A549 (cell line): ENCODE data around the gene PRKG1. TPM values are rescaled to one million over a fixed set of nuclear protein-coding genes. Genes with fewer than 3 reads are reported as not detected.
"Not testable (repeated sequence)": the region's sequence is repeated elsewhere in the genome, so short reads cannot be mapped to it uniquely, and the experiment has no call there.

Source experiments
- ATAC-seq, 2 experiments: fragments of 200-7000 bp in 1 of 2; fragments of >200 bp in 1 of 2; cut with Nextera tagmentation in 1 of 2; cut with Tn5 transposase in 1 of 2; 3 replicates each; pipeline versions ENCODE4 v1.8.0 to v1.9.1; 2018 to 2020; ENCODE audit warnings: mild to moderate bottlenecking in 1 of 2, moderate library complexity in 1 of 2
- CTCF ChIA-PET: fragments of 300-600 bp; sonication (Branson Sonifier 250); formaldehyde crosslinking; extraction: SDS; loops from one replicate; lab custom pipeline; 2021; ENCODE audit warnings: antibody characterized with exemption, inconsistent platforms; lab: Yijun Ruan, JAX
- POLR2A ChIA-PET: fragments of 350-600 bp; formaldehyde crosslinking; extraction: SDS; loops from one replicate; lab custom pipeline; 2021; ENCODE audit warnings: antibody characterized with exemption, inconsistent platforms; lab: Yijun Ruan, JAX
- DNase-seq, 2 experiments: peaks; one replicate each; pipeline versions ENCODE4 v3.0.0 to v3.0.0-alpha.2; 2011 to 2016; ENCODE audit warnings: low read depth in 1 of 2, low spot score in 1 of 2
- FAIRE-seq: peaks from 2 replicates; lab custom pipeline; 2011; peaks lifted over from hg19 to GRCh38; lab: Jason Lieb, UNC
- H3K27ac ChIP-seq, 2 experiments: fragments of >200 bp; sonication (Bioruptor Twin); formaldehyde crosslinking; 3 replicates each; pipeline ENCODE4 v1.5.1; 2016 to 2017
- H3K4me1 ChIP-seq: fragments of >200 bp; sonication (Bioruptor Twin); formaldehyde crosslinking; 3 replicates; pipeline ENCODE4 v1.6.1; 2016
- H3K4me2 ChIP-seq: fragments of >200 bp; sonication (Bioruptor Twin); formaldehyde crosslinking; 3 replicates; pipeline ENCODE4 v1.6.1; 2016
- H3K4me3 ChIP-seq: fragments of >200 bp; sonication (Bioruptor Twin); formaldehyde crosslinking; 3 replicates; pipeline ENCODE4 v1.5.1; 2016
- H3K9me3 ChIP-seq: fragments of >200 bp; sonication (Bioruptor Twin); formaldehyde crosslinking; 3 replicates; pipeline ENCODE4 v1.6.1; 2016
- CBX2 ChIP-seq: fragments of 200-600 bp; sonication (generic); IDR thresholded peaks from 2 replicates; pipeline ENCODE4 v1.6.1; 2016; ENCODE audit warnings: low read depth, mild to moderate bottlenecking, borderline replicate concordance
- CEBPB ChIP-seq, 2 experiments: fragments of >200 bp in 1 of 2; sonication (Bioruptor Twin) in 1 of 2; formaldehyde crosslinking in 1 of 2; IDR thresholded peaks; 2 replicates each; pipeline ENCODE4 v1.6.1; 2012 to 2016
- EP300 ChIP-seq, 2 experiments: fragments of >200 bp; sonication (Bioruptor Twin); formaldehyde crosslinking; IDR thresholded peaks; 2 replicates in 1 of 2; 3 replicates in 1 of 2; pipeline ENCODE4 v1.6.1; 2016 to 2017
- FOSL2 ChIP-seq, 2 experiments: fragments of 450-650 bp in 1 of 2; fragments of >200 bp in 1 of 2; sonication (Bioruptor Twin) in 1 of 2; formaldehyde crosslinking; IDR thresholded peaks; 2 replicates each; pipeline versions ENCODE4 v1.5.0 to v1.6.1; 2016 to 2020; ENCODE audit warnings: mild to moderate bottlenecking in 1 of 2, moderate library complexity in 1 of 2
- FOXS1 ChIP-seq: fragments of 250-450 bp; sonication (Bioruptor Pico); IDR thresholded peaks from 2 replicates; pipeline ENCODE4 v1.5.0; 2020; ENCODE audit warnings: mild to moderate bottlenecking, moderate library complexity
- HOXB13 ChIP-seq: fragments of 250-450 bp; sonication (Bioruptor Pico); IDR thresholded peaks from 2 replicates; pipeline ENCODE4 v1.5.0; 2020; ENCODE audit warnings: low read depth, mild to moderate bottlenecking, moderate library complexity
- HOXB5 ChIP-seq: fragments of 250-450 bp; sonication (Bioruptor Pico); IDR thresholded peaks from 2 replicates; pipeline ENCODE4 v1.5.0; 2020; ENCODE audit warnings: mild to moderate bottlenecking, moderate library complexity
- JUN ChIP-seq, 2 experiments: fragments of >200 bp; sonication (Bioruptor Twin); formaldehyde crosslinking; IDR thresholded peaks; 2 replicates in 1 of 2; 3 replicates in 1 of 2; pipeline ENCODE4 v1.6.1; 2016 to 2017
- KDM1A ChIP-seq: fragments of 200-600 bp; sonication (generic); IDR thresholded peaks from 2 replicates; pipeline ENCODE4 v1.6.1; 2016; ENCODE audit warnings: low read depth, mild to moderate bottlenecking
- RAD21 ChIP-seq, 2 experiments: fragments of >200 bp in 1 of 2; sonication (Bioruptor Twin) in 1 of 2; formaldehyde crosslinking in 1 of 2; IDR thresholded peaks in 1 of 2; conservative IDR thresholded peaks in 1 of 2; 2 replicates in 1 of 2; 3 replicates in 1 of 2; pipeline ENCODE4 v1.6.1; 2012 to 2018; ENCODE audit warnings: inconsistent platforms in 1 of 2
- RARB ChIP-seq: fragments of 250-450 bp; sonication (Bioruptor Pico); IDR thresholded peaks from 2 replicates; pipeline ENCODE4 v1.8.0; 2021; ENCODE audit warnings: mild to moderate bottlenecking, moderate library complexity
- SMC3 ChIP-seq: fragments of >200 bp; sonication (Bioruptor Twin); formaldehyde crosslinking; IDR thresholded peaks from 3 replicates; pipeline ENCODE4 v1.6.1; 2018; ENCODE audit warnings: inconsistent platforms
- TFCP2L1 ChIP-seq: fragments of 250-450 bp; sonication (Bioruptor Pico); IDR thresholded peaks from 2 replicates; pipeline ENCODE4 v1.5.0; 2021; ENCODE audit warnings: mild to moderate bottlenecking
- TP53 ChIP-seq: fragments of 250-450 bp; sonication (Bioruptor Pico); IDR thresholded peaks from 2 replicates; pipeline ENCODE4 v1.5.0; 2021; ENCODE audit warnings: mild to moderate bottlenecking, moderate library complexity
- WGBS: methylation state at CpG from one replicate; pipeline ENCODE4 v1.1.6; 2017; ENCODE audit errors: missing lambda C conversion rate; 5-methylcytosine and 5-hydroxymethylcytosine counted together
- polyA plus RNA-seq, 4 experiments: library from polyadenylated mRNA; depleted of rRNA in 3 of 4; stranded (reverse); fragments of >200 nt; fragmentation: RNase III in 1 of 4; extraction: RNeasy Plus Mini Kit Qiagen cat#74134 plus additional on column Dnase treatment in 1 of 4; gene quantifications; 2 replicates in 3 of 4; 3 replicates in 1 of 4; pipeline ENCODE4 v1.2.3, GENCODE V29; 2011 to 2017
- TF ChIP-seq, protein P1 (sequence below): IDR thresholded peaks from 2 replicates; pipeline ENCODE4 v1.6.1; 2012
- TF ChIP-seq, protein P2 (sequence below): fragments of 450-650 bp; IDR thresholded peaks from 2 replicates; pipeline ENCODE4 v1.6.1; 2014; ENCODE audit warnings: antibody characterized with exemption
- TF ChIP-seq, protein P3 (sequence below): fragments of 150-350 bp; IDR thresholded peaks from 2 replicates; pipeline ENCODE4 v1.6.1; 2014; ENCODE audit warnings: low read depth, mild to moderate bottlenecking, low read length

The PRKG1 gene
- polyA plus RNA-seq, 2 of the 4 experiments (the other 2 are of a cell fraction) = not detected

DNA sequence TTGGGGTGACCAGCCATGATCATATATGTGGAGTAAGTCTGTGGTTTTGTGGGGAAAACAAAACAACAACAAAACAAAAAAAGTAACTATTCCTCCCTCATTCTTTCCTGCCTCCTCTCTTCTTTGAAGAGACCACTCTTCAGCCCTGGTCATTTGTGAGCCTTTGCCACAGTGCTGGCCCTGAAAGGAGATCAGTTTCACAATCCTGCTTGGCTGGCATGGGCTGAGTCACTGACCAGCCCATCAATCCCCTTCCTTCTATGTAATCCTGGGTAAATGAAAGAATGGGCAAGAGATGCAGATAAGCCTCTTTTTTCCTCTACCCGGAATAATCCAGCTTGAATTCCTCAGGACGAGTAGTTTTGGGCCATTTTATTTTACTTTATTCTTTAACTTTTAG is 611.5 kb downstream of the PRKG1 start:
- Histone ChIP-seq H3K4me2 (no peak overlapping the region), H3K4me3 (no peak overlapping the region), H3K4me1 (no peaks in the 10 kb centered on the region), H3K27ac (no peak overlapping the region), H3K9me3 (no peaks in the 10 kb centered on the region)
- ATAC-seq (no peak), FAIRE-seq (no peak), DNase-seq (no peak)
- POLR2A ChIA-PET = no interaction called here
- WGBS = 5% methylated on average over 2 of the region's 2 CpGs
- CTCF ChIA-PET = no interaction called here
- no peak for TF ChIP-seq HOXB13
- TF ChIP-seq KDM1A = no peak
- TF ChIP-seq SMC3 = no peak
- no peak for TF ChIP-seq RARB
- TF ChIP-seq RAD21 (conservative IDR thresholded peaks at IDR 0.05 in 1 of 2, IDR thresholded peaks at IDR 0.05 in 1 of 2) = no peak
- TF ChIP-seq FOXS1 (CRISPR knock-in tag) = no peak
- no peak for TF ChIP-seq FOSL2 (IDR thresholded peaks at IDR 0.05)
- TF ChIP-seq FOSL2 (CRISPR knock-in tag; IDR thresholded peaks at IDR 0.05) = no peak
- TF ChIP-seq, protein P1, sequence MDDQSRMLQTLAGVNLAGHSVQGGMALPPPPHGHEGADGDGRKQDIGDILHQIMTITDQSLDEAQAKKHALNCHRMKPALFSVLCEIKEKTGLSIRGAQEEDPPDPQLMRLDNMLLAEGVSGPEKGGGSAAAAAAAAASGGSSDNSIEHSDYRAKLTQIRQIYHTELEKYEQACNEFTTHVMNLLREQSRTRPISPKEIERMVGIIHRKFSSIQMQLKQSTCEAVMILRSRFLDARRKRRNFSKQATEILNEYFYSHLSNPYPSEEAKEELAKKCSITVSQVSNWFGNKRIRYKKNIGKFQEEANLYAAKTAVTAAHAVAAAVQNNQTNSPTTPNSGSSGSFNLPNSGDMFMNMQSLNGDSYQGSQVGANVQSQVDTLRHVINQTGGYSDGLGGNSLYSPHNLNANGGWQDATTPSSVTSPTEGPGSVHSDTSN = no peak

DNA sequence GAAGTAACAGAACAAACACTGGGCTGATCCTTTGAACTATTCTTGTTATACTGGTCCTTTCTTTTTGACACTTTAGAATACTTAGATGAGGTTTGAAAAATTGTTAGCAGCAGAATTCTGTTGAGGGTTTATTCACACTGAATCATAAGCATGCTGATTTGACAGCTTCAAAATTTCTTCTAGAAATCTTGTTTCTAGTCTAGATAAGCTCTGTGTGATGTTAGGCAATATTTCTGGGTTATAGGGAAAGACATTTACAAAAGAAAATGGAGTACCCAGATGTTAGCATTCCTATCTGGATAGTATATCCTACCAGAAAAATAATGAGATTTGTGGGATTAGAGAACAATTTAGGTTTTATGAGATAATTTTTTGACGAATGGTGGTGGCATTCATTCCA is 613.0 kb downstream of the PRKG1 start:
- TF ChIP-seq CBX2 (no peak), EP300 (IDR thresholded peaks at IDR 0.05) (no peak)
- ATAC-seq (no peak), FAIRE-seq (no peak), DNase-seq (no peak)
- WGBS = 0% methylated on average over 1 of the region's 1 CpG
- Histone ChIP-seq H3K27ac (no peak overlapping the region), H3K4me3 (no peak overlapping the region), H3K9me3 (no peaks in the 10 kb centered on the region), H3K4me2 (no peak overlapping the region), H3K4me1 (no peaks in the 10 kb centered on the region)
- CTCF ChIA-PET = no interaction called here
- POLR2A ChIA-PET = no interaction called here

DNA sequence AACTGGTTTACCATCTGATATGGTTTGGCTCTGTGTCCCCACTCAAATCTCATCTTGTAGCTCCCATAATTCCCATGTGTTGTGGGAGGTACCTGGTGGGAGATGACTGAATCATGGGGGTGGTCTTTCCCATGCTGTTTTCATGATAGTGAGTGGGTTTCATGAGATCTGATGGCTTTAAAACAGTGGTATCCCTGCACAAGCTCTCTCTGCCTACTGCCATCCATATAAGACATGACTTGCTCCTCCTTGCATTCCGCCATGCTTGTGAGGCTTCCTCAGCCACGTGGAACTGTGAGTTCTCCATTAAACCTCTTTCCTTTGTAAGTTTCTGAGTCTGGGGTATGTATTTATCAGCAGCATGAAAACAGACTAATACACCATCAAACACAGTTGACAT is 614.5 kb downstream of the PRKG1 start:
- H3K4me3 ChIP-seq, ATAC-seq, H3K27ac ChIP-seq, H3K4me2 ChIP-seq, CTCF ChIA-PET, H3K9me3 ChIP-seq, POLR2A ChIA-PET, FAIRE-seq, H3K4me1 ChIP-seq, DNase-seq: not testable (repeated sequence)
- WGBS = 13% methylated on average over 2 of the region's 2 CpGs

DNA sequence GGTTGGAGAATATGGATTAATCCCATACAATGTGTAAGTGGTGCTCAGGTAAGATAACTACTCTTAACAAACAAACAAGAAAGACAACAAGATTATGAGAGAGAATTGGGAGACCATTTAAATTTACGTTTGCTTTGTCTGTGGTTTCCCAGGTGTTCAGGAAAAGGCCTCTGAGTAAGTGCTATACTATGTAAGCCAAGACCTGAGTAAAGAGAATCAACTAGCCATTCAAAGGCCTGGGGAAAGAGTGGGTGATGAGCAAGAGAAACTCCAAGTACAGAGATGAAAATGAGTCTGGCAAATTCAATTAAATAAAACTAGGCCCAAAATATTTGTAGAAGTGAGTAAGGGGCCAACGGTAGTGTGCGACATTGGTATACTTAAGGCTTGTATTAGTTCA is 615.2 kb downstream of the PRKG1 start:
- ChIA-PET POLR2A (no interaction called here), CTCF (no interaction called here)
- TF ChIP-seq RAD21 (conservative IDR thresholded peaks at IDR 0.05 in 1 of 2, IDR thresholded peaks at IDR 0.05 in 1 of 2) = no peak
- TF ChIP-seq CBX2 = no peak
- no peak for TF ChIP-seq HOXB5 (CRISPR knock-in tag)
- TF ChIP-seq, protein P1 = no peak
- WGBS = 52% methylated on average over 3 of the region's 3 CpGs
- Histone ChIP-seq H3K4me3 (no peak overlapping the region), H3K4me1 (no peaks in the 10 kb centered on the region), H3K27ac (no peak overlapping the region), H3K4me2 (no peak overlapping the region), H3K9me3 (no peaks in the 10 kb centered on the region)
- FAIRE-seq = no peak
- DNase-seq = no peak
- no peak for ATAC-seq

DNA sequence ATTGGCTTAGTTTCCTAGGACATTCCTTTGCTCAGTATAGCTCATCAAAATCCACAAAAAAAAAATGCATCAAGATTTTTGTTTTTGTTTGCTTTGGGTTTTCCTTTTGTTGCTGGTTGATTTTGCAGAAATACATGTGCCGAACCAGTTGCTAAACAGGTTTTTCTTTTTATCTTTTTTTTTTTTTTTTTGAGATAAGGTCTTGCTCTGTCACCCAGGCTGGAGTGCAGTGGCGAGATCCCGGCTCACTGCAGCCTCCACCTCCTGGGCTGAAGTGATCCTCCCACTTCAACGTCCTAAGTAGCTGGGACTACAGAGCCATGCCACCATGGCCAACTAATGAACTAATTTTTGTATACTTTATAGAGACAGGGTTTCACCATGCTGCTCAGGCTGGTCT is 616.8 kb downstream of the PRKG1 start:
- 50% methylated on average over 4 of the region's 4 CpGs for WGBS
- TF ChIP-seq JUN (IDR thresholded peaks at IDR 0.05) = no peak
- no peak for TF ChIP-seq CEBPB (IDR thresholded peaks at IDR 0.05)
- TF ChIP-seq, protein P2, sequence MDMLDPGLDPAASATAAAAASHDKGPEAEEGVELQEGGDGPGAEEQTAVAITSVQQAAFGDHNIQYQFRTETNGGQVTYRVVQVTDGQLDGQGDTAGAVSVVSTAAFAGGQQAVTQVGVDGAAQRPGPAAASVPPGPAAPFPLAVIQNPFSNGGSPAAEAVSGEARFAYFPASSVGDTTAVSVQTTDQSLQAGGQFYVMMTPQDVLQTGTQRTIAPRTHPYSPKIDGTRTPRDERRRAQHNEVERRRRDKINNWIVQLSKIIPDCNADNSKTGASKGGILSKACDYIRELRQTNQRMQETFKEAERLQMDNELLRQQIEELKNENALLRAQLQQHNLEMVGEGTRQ = no peak
- no peak for TF ChIP-seq CBX2
- no peak for TF ChIP-seq TFCP2L1 (CRISPR knock-in tag)
- no peak for TF ChIP-seq TP53 (CRISPR knock-in tag)
- TF ChIP-seq, protein P3, sequence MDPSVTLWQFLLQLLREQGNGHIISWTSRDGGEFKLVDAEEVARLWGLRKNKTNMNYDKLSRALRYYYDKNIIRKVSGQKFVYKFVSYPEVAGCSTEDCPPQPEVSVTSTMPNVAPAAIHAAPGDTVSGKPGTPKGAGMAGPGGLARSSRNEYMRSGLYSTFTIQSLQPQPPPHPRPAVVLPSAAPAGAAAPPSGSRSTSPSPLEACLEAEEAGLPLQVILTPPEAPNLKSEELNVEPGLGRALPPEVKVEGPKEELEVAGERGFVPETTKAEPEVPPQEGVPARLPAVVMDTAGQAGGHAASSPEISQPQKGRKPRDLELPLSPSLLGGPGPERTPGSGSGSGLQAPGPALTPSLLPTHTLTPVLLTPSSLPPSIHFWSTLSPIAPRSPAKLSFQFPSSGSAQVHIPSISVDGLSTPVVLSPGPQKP = no peak
- ChIA-PET POLR2A (interaction anchor here (0.7 kb wide), 2 partner anchors 62 to 1085 kb away, joined by 4 to 5 read pairs; no protein-coding TSS in a partner anchor), CTCF (no interaction called here)
- ATAC-seq = no peak; a peak in 1 of 6 replicates
- no peaks in the 10 kb centered on the region for H3K9me3 ChIP-seq
- H3K27ac ChIP-seq = no peak overlapping the region
- H3K4me2 ChIP-seq = no peak overlapping the region
- FAIRE-seq = no peak
- H3K4me1 ChIP-seq = no peaks in the 10 kb centered on the region
- H3K4me3 ChIP-seq = no peak overlapping the region
- no peak for DNase-seq
